H9 (cell line): Measurements from ENCODE around the gene MGAT4A. TPM values are rescaled to one million over a fixed set of nuclear protein-coding genes. Genes with fewer than 3 reads are reported as not detected.

Source experiments
- DNase-seq: peaks from one replicate; pipeline ENCODE4 v3.0.0-alpha.2; 2017
- H2AFZ ChIP-seq: one replicate; pipeline ENCODE4 v1.6.1; 2013; ENCODE audit warnings: mild to moderate bottlenecking, low read length, control low read depth, moderate library complexity
- H2AK5ac ChIP-seq: 2 replicates; pipeline ENCODE4 v1.6.1; 2013; ENCODE audit warnings: low read length, control low read depth, mixed read lengths; ENCODE audit not compliant: insufficient read length
- H2BK120ac ChIP-seq: one replicate; pipeline ENCODE4 v1.6.1; 2013; ENCODE audit warnings: low read depth, mild to moderate bottlenecking, low read length, control low read depth, inconsistent platforms; ENCODE audit not compliant: poor library complexity, severe bottlenecking
- H2BK12ac ChIP-seq: 2 replicates; pipeline ENCODE4 v1.6.1; 2013; ENCODE audit warnings: low read length, control low read depth, mixed read lengths, low read depth; ENCODE audit not compliant: insufficient read length
- H2BK15ac ChIP-seq: 2 replicates; pipeline ENCODE4 v1.6.1; 2013; ENCODE audit warnings: low read depth, low read length, control low read depth
- H2BK20ac ChIP-seq: one replicate; pipeline ENCODE4 v1.6.1; 2013; ENCODE audit warnings: low read depth, mild to moderate bottlenecking, low read length, control low read depth, inconsistent platforms; ENCODE audit not compliant: poor library complexity, severe bottlenecking
- H2BK5ac ChIP-seq: 2 replicates; pipeline ENCODE4 v1.6.1; 2013; ENCODE audit warnings: low read length, control low read depth, mixed read lengths; ENCODE audit not compliant: insufficient read length
- H3K14ac ChIP-seq: 2 replicates; pipeline ENCODE4 v1.6.1; 2013; ENCODE audit warnings: low read length, control low read depth; ENCODE audit not compliant: insufficient read depth
- H3K18ac ChIP-seq: 2 replicates; pipeline ENCODE4 v1.6.1; 2013; ENCODE audit warnings: low read depth, mild to moderate bottlenecking, mixed read lengths, low read length, control low read depth; ENCODE audit not compliant: insufficient read length
- H3K23ac ChIP-seq: 2 replicates; pipeline ENCODE4 v1.6.1; 2013; ENCODE audit warnings: low read length, control low read depth, mixed read lengths, low read depth; ENCODE audit not compliant: insufficient read length
- H3K23me2 ChIP-seq: 2 replicates; pipeline ENCODE4 v1.6.1; 2013; ENCODE audit warnings: low read depth, mild to moderate bottlenecking, mixed read lengths, low read length, control low read depth; ENCODE audit not compliant: insufficient read length, poor library complexity, severe bottlenecking
- H3K27ac ChIP-seq: 2 replicates; pipeline ENCODE4 v1.5.1; 2013; ENCODE audit warnings: low read length, control low read depth, mixed read lengths, low read depth; ENCODE audit not compliant: insufficient read length
- H3K27me3 ChIP-seq: 2 replicates; pipeline ENCODE4 v1.6.1; 2013; ENCODE audit warnings: low read length, control low read depth, inconsistent platforms; ENCODE audit not compliant: insufficient read depth
- H3K4ac ChIP-seq: 2 replicates; pipeline ENCODE4 v1.6.1; 2013; ENCODE audit warnings: low read depth, mild to moderate bottlenecking, control low read depth, inconsistent platforms, low read length, moderate library complexity
- H3K4me1 ChIP-seq: 2 replicates; pipeline ENCODE4 v1.6.1; 2013; ENCODE audit warnings: low read length, control low read depth, inconsistent platforms; ENCODE audit not compliant: insufficient read depth
- H3K4me2 ChIP-seq: 2 replicates; pipeline ENCODE4 v1.6.1; 2013; ENCODE audit warnings: low read length, control low read depth, mixed read lengths; ENCODE audit not compliant: insufficient read length, insufficient read depth
- H3K56ac ChIP-seq: 2 replicates; pipeline ENCODE4 v1.6.1; 2013; ENCODE audit warnings: low read depth, mild to moderate bottlenecking, mixed read lengths, low read length, control low read depth; ENCODE audit not compliant: insufficient read length
- H3K79me1 ChIP-seq: 2 replicates; pipeline ENCODE4 v1.6.1; 2013; ENCODE audit warnings: low read depth, mild to moderate bottlenecking, moderate library complexity, low read length, control low read depth, inconsistent platforms; ENCODE audit not compliant: insufficient read depth, poor library complexity, severe bottlenecking
- H3K79me2 ChIP-seq: 2 replicates; pipeline ENCODE4 v1.6.1; 2013; ENCODE audit warnings: low read length, control low read depth, inconsistent platforms; ENCODE audit not compliant: insufficient read depth
- H3K9ac ChIP-seq: 2 replicates; pipeline ENCODE4 v1.6.1; 2013; ENCODE audit warnings: low read length, control low read depth, mixed read lengths; ENCODE audit not compliant: insufficient read length; ENCODE audit errors: extremely low read depth
- H3K9me3 ChIP-seq: one replicate; pipeline ENCODE4 v1.6.1; 2013; ENCODE audit warnings: low read depth, low read length, inconsistent platforms; ENCODE audit not compliant: control insufficient read depth
- H3T11ph ChIP-seq: one replicate; pipeline ENCODE4 v1.6.1; 2013; ENCODE audit warnings: mild to moderate bottlenecking, low read length, control low read depth, inconsistent platforms
- H4K20me1 ChIP-seq: one replicate; pipeline ENCODE4 v1.6.1; 2013; ENCODE audit not compliant: control insufficient read depth, insufficient read length, insufficient read depth
- H4K5ac ChIP-seq: 2 replicates; pipeline ENCODE4 v1.6.1; 2013; ENCODE audit warnings: low read depth, mild to moderate bottlenecking, mixed read lengths, low read length, control low read depth; ENCODE audit not compliant: insufficient read length
- H4K8ac ChIP-seq: replicated peaks from 2 replicates; pipeline ENCODE4 v1.6.1; 2013; ENCODE audit warnings: low read length, control low read depth, mixed read lengths, low read depth; ENCODE audit not compliant: insufficient read length
- H4K91ac ChIP-seq: 2 replicates; pipeline ENCODE4 v1.6.1; 2013; ENCODE audit warnings: low read depth, mild to moderate bottlenecking, moderate library complexity, mixed read lengths, low read length, control low read depth; ENCODE audit not compliant: insufficient read length
- H3K27ac Mint-ChIP-seq, 3 experiments: 2 replicates in 2 of 3; 3 replicates in 1 of 3; pipeline ENCODE4 v1.8.0; 2020 to 2021; ENCODE audit warnings: mixed read lengths in 3 of 3, mild to moderate bottlenecking in 1 of 3, moderate library complexity in 1 of 3
- H3K27me3 Mint-ChIP-seq: 2 replicates; pipeline ENCODE4 v1.8.0; 2021; ENCODE audit warnings: low read depth, mild to moderate bottlenecking, moderate library complexity, mixed read lengths
- H3K36me3 Mint-ChIP-seq, 3 experiments: 2 replicates in 2 of 3; 3 replicates in 1 of 3; pipeline ENCODE4 v1.8.0; 2020 to 2021; ENCODE audit warnings: low read depth in 3 of 3, mixed read lengths in 3 of 3; ENCODE audit not compliant: insufficient read depth in 1 of 3
- H3K4me1 Mint-ChIP-seq, 2 experiments: 2 replicates each; pipeline ENCODE4 v1.8.0; 2020; ENCODE audit warnings: mixed read lengths in 2 of 2
- H3K4me3 Mint-ChIP-seq, 2 experiments: 2 replicates in 1 of 2; 3 replicates in 1 of 2; pipeline ENCODE4 v1.8.0; 2020 to 2021; ENCODE audit warnings: mild to moderate bottlenecking in 2 of 2, mixed read lengths in 2 of 2, moderate library complexity in 1 of 2
- H3K9me3 Mint-ChIP-seq, 2 experiments: 2 replicates in 1 of 2; 3 replicates in 1 of 2; pipeline ENCODE4 v1.8.0; 2020; ENCODE audit warnings: mild to moderate bottlenecking in 2 of 2, mixed read lengths in 2 of 2, moderate library complexity in 1 of 2
- WGBS: extraction: QIAGEN DNeasy Blood & Tissue Kit; methylation state at CpG from one replicate; pipeline ENCODE4 v1.1.7; 2013; ENCODE audit warnings: missing lambda C conversion rate, low lambda C conversion rate, mixed read lengths; ENCODE audit not compliant: insufficient read length; ENCODE audit errors: extremely low coverage; 5-methylcytosine and 5-hydroxymethylcytosine counted together
- total RNA-seq: library from RNA; stranded (reverse); gene quantifications from 2 replicates; pipeline ENCODE4 v1.2.1, GENCODE V29; 2021
- TF ChIP-seq, protein P1 (sequence below): fragments of 200-600 bp; sonication (generic); conservative IDR thresholded peaks from 3 replicates; pipeline ENCODE4 v1.8.0; 2021; ENCODE audit warnings: antibody characterized with exemption, mild to moderate bottlenecking

Gene MGAT4A
- total RNA-seq, 1 experiment from 2014 or later = 3.5 TPM

- Mint-ChIP-seq H3K4me3 (no peak overlapping the region; a peak in 1 of 5 replicates), H3K4me1 (no peaks in the 10 kb centered on the region)
- H3T11ph ChIP-seq = no peak overlapping the region
Observed at GRCh38 chr2:98569197-98569793, 161.6 kb downstream of the MGAT4A start.

More at GRCh38 chr2:98569197-98569793, 161.6 kb downstream of the MGAT4A start:
- H2BK15ac ChIP-seq = no peak overlapping the region
- H3K14ac ChIP-seq = no peak overlapping the region
- Mint-ChIP-seq H3K9me3 (no peaks in the 10 kb centered on the region; a peak in 1 of 5 replicates), H3K27me3 (peaks cover 2% of the 10 kb centered on the region), H3K27ac (peak overlapping the region in 1 of 3 experiments; percentile 92; a peak in 2 of 7 replicates), H3K36me3 (peaks cover 22 to 78% (median 58%) of the 10 kb centered on the region in 3 experiments; a peak in 6 of 7 replicates)
- H3K27ac ChIP-seq = no peak overlapping the region
- no peak overlapping the region for H3K56ac ChIP-seq
- TF ChIP-seq, protein P1, sequence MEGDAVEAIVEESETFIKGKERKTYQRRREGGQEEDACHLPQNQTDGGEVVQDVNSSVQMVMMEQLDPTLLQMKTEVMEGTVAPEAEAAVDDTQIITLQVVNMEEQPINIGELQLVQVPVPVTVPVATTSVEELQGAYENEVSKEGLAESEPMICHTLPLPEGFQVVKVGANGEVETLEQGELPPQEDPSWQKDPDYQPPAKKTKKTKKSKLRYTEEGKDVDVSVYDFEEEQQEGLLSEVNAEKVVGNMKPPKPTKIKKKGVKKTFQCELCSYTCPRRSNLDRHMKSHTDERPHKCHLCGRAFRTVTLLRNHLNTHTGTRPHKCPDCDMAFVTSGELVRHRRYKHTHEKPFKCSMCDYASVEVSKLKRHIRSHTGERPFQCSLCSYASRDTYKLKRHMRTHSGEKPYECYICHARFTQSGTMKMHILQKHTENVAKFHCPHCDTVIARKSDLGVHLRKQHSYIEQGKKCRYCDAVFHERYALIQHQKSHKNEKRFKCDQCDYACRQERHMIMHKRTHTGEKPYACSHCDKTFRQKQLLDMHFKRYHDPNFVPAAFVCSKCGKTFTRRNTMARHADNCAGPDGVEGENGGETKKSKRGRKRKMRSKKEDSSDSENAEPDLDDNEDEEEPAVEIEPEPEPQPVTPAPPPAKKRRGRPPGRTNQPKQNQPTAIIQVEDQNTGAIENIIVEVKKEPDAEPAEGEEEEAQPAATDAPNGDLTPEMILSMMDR = peak; percentile 98
- peak; percentile 70 for DNase-seq
- H2BK120ac ChIP-seq = no peak overlapping the region
- no peaks in the 10 kb centered on the region for H3K23me2 ChIP-seq
- H2AK5ac ChIP-seq = no peak overlapping the region
- no peaks in the 10 kb centered on the region for H3K4me1 ChIP-seq
- no peak overlapping the region for H3K18ac ChIP-seq
- no peak overlapping the region for H3K4ac ChIP-seq
- H3K79me1 ChIP-seq = no peaks in the 10 kb centered on the region
- no peak overlapping the region for H2AFZ ChIP-seq
- H3K23ac ChIP-seq = no peak overlapping the region
- no peak overlapping the region for H2BK5ac ChIP-seq
- no peak overlapping the region for H2BK20ac ChIP-seq
- no peak overlapping the region for H4K91ac ChIP-seq
- no peak overlapping the region for H3K4me2 ChIP-seq
- H4K5ac ChIP-seq = no peak overlapping the region
- no peaks in the 10 kb centered on the region for H4K20me1 ChIP-seq
- H3K9me3 ChIP-seq = no peaks in the 10 kb centered on the region
- no peaks in the 10 kb centered on the region for H3K79me2 ChIP-seq
- no CpG with 5 or more reads among the region's 19 CpGs for WGBS
- H4K8ac ChIP-seq = no peak overlapping the region
- H3K9ac ChIP-seq = no peak overlapping the region
- H2BK12ac ChIP-seq = no peak overlapping the region
- H3K27me3 ChIP-seq = no peaks in the 10 kb centered on the region

Other genes with a start within 250 kb of the MGAT4A start
- gene COA5, start 122.6 kb downstream of the MGAT4A start, total RNA-seq = 23.6 and 24.5 TPM in 2 replicates
- gene UNC50, start 122.5 kb downstream of the MGAT4A start, total RNA-seq = 35.4 and 35.6 TPM in 2 replicates
- gene CRACDL, start 205.1 kb upstream of the MGAT4A start, total RNA-seq = 0.29 and 0.48 TPM in 2 replicates